SW 1271 (cell line): Measurements from ENCODE around the gene GMDS.

Source experiments
- DNase-seq, 2 experiments: peaks; one replicate each; lab custom pipeline; 2025; lab: John Stamatoyannopoulos, UW

GMDS gene

DNA sequence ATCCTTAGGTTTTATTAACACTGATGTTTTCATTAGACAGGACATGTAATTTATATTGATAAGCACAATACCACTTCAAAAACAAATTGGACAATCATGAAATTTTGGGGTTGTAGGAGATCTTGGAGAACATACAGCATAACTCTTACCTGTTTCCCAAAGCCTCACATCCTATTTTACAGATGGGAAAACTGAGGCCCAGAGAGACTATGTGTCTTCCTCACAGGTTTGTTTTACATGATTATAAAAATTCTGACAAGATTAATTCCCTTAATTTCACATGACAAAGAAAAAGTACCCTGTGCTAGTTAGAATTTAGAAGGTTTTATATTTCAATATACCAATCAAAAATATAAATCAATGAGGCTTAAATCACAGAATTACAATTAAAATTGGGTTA, 145.5 kb downstream of the GMDS start:
- no peak for DNase-seq

DNA sequence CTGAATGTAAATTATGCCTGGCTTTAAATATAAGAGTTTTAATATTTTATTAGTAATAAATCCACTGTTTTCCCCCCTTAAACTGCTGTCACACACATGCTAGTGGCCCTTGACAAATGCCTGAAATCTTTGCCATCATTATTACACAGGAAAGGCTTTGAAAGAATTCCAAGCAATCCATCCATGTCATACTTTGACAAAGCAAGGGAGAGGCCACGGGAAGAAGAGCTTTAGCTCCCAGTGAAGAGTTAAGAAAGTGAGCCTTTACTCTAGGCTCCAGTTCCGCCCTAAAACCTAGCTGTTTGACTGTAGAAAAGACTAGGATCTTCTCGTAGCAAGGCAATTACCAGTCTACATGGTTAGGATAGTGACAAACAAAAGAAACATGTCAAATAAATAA, 147.9 kb downstream of the GMDS start:
- DNase-seq = no peak

DNA sequence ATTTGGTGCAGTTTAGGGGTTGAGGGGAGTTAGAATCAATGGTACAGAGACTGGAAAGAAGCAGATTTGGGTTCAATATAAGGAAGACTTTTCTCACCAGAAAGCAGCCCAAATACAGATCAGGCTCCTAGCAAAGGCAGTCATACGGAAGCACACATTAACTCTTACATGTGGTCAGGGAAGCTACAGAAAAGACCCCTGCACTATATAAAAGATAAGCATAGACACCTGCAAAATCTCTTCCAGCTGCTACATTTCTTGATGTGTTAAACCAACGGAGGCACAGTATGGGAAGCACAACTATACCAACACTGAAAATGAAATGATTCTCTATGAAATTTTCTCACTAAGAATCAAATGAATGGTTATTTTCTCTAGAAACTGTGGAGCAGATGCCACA, 150.8 kb downstream of the GMDS start:
- DNase-seq = no peak

DNA sequence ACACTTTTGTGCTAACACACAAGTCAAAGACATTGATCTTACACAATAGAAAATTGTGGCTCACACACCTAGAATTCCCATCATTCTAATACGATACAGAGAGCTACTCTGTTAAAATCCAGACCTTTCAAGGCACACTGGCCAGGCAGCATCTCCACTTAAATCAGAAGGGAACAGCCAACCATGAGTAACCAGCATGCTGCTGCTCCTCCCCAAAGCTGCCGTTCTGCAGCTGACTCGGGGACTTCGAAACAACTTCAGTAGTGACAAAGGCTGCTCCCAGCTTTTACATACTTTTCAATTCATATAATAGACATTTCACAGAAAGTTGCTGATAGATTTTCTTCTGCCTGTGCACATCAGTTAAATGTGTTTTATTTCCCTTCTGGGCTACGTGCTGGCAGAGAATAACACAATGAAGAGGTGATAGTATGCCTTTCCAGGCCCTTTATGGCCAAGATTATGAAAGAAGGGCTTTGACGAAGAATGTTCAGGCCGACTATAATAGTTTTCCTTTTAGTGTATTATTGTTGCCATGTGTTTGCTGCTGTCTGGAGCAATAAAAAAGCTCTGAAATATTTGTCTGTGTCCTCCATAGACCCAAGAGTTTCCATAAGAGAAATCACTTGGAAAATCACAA, 159.0 kb downstream of the GMDS start:
- no peak for DNase-seq

DNA sequence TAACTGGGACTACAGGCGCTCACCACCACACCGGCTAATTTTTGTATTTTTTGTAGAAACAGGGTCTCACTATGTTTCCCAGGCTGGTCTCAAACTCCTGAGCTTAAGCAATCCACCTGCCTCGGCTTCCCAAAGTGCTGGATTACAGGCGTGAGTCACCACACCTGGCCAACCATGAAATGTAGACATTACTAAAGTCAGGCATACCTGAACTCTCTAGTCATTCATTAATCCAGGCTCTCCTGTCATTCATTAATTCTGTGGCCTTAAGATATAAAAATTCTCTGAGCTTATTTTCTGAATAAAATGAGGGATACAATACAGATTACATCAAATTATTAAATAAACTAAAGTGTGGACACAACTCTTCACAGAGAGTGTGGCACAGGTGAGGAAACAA, 159.7 kb downstream of the GMDS start:
- DNase-seq = no peak

DNA sequence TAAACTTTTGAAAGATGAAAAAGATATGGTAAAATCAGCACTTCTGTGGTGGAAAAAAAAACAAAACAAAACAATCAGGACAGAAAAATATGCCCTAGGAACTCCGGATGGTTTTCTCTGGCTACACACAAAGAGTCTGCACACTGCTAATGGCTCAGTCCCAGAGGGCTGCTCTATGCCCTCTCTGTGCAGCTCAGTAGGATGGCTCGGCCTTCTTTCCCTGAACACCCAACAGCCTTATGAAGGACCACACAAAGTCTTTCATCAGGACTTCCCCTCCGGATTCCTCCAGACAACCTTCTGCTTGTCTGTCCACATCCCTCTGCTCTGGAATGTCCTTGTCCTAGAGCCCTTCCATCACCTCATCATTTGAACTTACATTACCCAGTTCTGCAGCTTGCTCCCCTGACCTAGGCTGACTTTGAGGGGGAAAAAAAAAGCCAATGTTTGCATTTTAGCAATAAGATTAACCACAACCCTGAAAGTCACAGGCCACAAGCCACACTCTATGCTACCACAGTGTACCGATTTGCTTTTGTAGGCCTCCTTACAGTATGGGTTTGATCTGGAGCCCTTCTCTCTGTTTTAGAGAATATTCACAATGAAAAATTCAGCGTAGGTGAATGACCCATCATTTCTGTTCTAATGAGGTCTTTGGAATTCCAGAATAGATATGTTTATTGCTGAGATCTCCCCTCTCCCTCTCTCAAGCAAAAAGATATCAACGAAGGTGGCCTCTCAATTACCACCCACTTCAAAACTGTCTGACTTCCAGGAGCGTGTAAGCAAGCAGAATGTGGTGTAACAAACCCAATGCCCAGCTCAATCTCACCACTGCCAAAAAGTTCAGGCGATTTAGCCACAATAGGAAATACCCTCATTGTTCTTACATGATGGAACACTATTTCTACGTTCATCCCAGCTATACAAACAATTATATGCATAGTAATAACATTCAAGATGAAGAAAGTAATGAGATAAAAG, 164.0 kb downstream of the GMDS start:
- no peak for DNase-seq

DNA sequence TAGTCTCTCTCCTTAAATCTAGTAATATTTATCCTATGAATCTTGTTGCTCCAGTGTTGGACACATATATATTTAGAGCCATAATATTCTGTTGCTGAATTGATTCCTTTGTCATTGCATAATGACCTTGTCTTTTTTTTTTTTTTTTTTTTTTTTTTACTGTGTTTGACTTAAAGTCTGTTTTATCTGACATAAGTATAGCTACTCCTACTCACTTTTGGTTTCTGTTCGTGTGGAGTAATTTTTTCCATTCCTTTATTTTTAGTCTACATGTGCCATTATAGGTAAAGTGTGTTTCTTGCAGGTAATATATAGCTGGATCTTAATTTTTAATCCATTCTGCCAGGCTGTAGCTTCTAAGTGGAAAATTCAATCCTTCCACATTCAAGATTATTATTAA, 166.5 kb downstream of the GMDS start:
- DNase-seq = no peak

DNA sequence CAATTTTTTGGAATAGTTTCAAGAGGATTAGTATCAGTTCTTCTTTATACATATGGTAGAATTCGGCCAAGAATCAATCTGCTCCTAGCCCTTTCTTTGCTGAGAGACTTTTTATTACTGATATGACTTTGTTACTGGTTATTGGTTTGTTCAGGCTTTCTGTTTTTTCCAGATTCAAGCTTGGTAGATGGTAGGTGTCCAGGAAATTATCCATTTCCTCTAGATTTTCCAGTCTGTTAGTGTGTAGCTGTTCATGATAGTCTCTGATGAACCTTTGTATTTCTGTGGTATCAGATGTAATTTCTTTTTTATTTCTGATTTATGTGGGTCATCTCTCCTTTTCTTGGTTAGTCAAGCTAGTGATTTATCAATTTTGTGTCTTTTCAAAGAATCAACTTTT, 167.6 kb downstream of the GMDS start:
- DNase-seq = no peak

DNA sequence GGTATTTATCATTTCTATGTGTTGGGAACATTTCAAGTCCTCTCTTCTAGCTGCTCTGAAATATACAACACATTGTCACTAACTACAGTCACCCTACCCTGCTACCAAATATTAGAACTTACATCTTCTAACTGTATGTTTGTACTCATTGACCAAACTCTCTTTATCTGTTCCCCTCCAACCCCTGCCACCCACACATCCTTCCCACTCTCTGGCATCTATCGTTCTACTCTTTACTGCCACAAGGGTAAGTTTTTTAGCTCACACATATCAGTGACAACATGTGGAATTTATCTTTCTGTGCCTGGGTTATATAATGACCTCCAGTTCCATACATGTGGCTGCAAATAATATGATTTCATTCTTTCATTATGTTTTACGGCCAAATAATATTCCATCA, 171.9 kb downstream of the GMDS start:
- no peak for DNase-seq

DNA sequence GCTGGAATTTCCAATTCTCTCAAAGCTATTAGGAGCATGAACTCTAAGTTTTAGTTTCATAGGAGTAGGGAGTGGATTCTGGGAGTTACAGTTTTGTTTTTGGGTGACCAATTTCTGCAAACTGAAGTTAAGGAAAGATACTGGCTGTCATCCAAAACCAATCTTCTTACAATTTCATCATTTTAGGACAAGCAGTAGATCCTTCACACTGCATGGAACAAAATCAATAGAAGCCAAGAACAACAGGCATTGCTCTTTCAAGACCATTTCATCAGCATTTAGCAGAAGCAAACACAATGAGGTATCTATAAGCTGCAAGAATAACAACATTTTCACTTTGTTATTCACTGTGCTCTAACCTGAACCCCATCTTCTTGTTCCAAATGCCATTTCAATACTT, 173.0 kb downstream of the GMDS start:
- no peak for DNase-seq

DNA sequence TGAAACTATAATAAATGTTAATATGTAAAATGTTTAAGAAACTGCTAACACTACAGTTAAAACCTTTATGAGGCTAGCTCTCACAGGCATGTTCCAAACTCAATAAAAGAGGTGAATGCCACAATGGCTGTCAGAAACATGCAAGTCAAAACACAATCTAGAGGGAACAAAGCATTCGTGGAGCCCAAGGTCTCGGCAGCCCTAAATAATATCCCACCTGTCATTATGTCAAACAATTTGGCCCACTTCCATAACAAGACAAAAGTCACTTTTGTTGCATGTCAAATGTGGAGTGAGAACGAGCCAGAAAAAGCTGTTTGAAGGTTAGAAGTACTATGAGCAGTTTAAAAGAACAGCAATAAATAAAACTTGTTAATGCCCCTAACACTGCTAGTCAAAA, 181.9 kb downstream of the GMDS start:
- no peak for DNase-seq

DNA sequence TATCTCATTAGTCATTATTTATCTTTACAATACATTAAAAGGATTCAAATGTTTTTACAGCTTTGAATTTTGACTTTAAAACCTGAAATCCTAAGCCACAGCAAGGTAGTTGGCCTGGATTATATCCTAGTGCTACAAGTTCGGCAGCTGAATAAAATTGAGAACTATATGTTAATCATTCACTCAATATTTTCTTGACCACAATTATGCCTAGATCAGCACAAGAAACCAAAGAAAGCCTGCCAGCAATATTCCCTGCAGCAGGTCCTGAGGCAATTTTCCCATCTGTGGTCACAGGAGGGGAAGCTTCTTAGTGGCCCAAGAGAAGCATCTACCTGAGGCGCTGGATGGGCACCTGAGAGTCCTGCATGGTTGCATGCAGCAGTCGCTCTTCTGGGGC, 183.5 kb downstream of the GMDS start:
- DNase-seq = no peak

DNA sequence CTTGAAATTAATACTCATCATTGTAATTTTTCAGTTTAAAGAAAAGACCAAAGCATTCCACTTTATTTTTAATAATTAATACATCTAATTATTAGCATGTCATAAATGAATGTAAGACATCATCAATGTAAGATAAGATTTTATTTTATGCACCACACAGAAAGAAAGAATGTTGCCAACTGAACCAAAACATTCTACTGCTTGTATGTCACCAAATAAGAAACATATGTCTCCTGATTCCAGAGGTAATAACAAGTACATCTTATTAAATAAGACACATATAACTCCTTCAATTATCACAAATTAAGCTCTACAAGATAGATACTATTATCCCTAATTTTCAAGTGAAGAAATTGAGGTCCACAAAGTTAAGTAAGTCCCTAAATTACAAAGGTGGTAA, 189.5 kb downstream of the GMDS start:
- no peak for DNase-seq

DNA sequence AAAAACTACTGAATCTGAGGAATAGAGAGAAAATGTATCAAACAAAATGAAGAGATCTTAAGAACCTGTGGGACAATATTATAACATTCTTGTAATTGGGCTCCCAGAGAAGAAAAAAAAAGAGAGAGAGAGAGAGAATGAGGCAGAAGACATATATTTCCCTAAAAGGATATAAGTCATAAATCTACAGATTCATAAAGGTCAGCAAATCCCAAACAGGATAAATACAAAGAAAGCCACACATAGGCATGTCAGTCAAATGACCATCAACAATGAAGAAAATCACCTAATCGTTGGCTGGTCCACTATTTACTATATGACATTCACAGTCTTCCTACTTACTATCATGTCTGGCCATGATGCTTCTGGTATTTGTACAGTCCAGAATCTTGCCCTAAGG, 190.3 kb downstream of the GMDS start:
- DNase-seq = no peak

DNA sequence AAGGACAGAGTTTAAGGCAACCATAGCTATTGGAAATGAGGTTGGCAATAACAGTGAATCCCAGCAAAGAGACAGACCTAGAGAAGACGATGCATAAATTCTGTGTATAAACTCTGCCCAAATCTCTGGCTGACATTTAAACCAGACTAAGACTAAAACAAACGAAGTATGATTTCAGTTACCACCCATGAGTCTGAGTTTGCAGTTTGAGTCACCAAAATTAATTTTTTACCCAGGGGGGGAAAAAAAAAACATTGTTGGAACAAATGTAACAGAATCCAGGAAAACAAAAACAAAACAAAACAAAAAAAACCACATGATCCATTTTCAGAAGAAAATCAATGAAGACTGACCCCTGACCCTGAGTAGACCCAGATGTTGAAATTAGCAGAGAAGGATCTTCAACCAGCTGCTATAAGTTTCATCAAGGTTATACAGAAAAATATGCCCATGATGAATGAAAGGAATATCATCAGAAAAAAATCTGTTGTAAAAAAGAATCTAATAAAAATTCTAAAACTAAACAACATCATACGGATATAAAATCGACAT, 190.8 kb downstream of the GMDS start:
- no peak for DNase-seq

DNA sequence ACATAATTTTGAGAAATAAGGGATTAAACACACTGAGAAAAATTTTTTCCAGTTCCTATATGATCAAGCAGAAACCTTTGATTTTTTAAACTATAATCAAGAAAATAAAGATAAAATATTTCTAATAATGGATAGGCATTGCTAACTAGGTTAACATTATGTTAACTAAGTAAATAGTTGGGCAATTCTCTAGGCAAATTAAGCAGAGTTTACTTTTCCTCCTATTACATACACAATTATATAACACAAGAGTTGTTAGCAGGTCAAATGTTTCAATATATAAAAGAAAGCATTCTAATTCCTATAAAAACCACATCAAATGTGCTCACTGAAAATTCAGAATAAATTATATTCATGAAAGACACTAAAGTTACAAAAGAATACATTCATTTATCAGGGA, 191.7 kb downstream of the GMDS start:
- no peak for DNase-seq

DNA sequence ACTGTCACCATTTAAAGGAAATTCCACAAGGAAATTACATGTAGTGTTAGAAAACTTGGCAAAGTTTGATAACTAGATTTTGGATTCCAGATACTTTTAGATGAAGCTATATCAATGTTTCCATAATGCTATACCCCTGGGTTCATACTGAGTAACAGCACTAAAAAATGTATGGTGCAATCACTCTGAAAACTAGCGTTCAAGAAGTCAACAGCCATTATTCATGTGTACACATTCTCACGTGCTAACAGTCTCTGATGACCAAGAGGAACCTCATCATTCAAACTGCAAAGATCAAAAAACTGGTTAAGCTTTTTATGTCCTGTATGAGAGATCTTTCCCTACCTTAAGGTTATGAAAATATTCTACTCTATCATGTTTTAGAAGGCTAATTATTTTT, 197.6 kb downstream of the GMDS start:
- DNase-seq = no peak

DNA sequence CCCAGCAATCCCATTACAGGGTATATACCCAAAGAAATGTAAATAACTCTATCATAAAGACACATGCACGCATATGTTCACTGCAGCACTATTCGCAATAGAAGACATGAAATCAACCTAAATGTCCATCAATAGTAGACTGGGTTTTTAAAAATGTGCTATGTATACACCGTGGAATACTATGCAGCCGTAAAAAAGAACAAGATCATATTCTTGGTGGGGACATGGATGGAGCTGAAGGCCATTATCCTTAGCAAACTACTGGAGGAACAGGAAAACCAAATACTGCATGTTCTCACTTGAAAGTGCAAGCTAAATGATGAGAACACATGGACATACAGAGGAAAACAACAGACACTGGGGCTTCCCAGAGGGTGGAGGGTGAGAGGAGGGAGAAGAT, 201.2 kb downstream of the GMDS start:
- no peak for DNase-seq

DNA sequence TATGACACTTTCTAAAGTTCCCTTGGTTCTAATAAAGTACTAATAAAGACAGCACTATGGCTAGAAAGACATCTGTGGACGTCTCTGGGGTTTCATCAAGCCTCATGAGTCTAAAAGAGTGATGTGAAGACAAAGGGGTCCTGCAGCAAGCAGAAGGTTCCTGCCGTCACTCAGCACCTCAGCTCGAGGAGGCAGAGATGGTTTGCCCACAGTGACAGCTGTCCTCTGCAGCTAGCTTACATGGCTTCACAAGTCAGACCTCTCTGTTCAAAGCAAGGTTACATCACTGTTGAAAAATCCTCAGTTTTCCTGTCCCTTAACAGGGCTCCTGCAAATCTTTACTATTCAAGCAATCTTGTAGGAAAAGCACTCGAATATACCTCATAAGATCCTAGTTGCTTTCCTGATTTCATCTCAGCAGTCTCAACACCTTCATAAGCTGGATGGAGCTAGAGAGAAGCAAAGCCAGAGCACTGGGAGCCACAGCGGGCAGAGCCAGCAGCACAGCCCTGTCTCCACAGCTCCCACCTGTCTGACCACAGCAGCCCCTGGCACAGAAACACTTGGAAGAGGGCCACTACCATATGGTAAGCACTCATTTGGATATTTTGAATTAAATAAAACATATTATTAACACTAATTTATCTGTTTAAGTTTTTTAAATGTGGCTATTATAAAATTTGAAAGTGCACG, 202.3 kb downstream of the GMDS start:
- no peak for DNase-seq

DNA sequence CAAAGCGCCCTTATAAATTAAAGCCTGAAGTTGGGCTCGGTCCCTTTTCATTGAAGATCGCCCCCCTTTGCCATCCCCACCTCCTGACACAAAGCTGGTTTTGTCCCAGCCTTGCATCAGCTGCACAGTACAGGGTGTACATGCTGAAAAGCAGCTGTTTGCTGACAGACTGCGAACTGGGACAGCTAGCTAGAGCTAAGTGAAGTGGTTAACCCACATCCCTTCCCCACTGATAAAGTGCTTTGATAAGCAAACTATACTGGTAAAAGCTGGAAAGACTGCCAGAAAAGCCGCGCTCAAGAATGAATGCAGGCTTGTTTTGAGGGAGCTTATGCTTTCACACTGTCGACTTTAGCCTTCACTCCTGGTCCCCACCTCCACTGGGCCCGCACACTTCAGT, 207.3 kb downstream of the GMDS start:
- DNase-seq = no peak

DNA sequence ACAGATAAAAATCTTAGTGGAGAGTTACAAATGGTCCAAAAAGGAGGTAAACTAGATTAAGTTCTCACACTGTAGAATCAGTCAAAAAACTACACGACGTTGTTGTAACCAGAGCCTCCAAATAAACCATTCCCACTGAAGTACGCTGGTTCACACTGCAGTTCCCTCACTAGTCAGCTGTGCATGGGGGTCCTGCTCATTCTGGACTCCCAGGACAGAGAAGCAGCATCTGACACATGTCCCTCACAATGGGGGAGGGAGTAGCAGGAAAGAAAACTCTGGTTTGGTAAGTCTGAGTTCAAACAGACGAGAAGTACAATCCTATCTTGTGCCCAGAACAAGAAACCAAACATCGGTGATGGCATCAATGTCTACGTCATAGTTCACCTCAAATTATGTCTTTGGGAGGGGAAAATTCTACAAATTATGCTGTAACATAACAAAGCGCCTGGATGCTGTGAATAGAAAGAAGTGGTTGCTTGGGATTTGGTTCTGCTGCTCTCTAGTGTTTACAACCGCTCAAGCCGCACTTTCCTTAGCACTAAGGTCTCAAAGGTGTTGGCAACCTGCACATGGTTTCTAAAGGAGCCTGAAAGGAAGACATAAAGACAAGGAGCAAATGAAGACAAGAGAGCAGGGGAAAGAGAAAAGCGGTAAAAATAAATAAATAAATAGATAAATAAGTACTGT, 208.0 kb downstream of the GMDS start:
- DNase-seq = peak in 1 of 2 experiments; percentile 5

DNA sequence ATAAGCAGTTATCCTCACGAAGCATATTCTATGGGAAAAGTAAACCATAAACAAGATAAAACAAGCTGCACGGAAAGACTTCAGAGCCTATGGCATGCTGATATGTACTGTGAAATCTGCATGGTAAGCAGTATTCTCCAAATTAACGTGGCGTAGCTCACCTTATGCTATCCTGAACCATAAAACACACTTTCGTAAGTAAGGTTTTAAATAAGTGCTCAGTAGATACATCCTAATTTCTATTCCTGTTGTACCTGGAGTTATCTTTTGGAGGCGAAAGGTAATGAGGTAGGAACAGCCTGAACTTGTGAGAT, 208.7 kb downstream of the GMDS start:
- no peak for DNase-seq
